Lower lobe of right lung (tissue), 2 donors: ENCODE data around the gene VMP1. TPM values are rescaled to one million over a fixed set of nuclear protein-coding genes. Genes with fewer than 3 reads are reported as not detected.

ENCODE experiments used
- ATAC-seq, 2 donors: fragments of 200-7000 bp; cut with Tn5 transposase; one replicate each; pipeline ENCODE4 v1.9.1; 2020 to 2022; ENCODE audit warnings: mild to moderate bottlenecking in 2 of 2, moderate library complexity in 2 of 2
- DNase-seq: peaks from one replicate; pipeline ENCODE4 v3.0.0-alpha.2; 2020
- H3K27ac ChIP-seq: fragments of 200-600 bp; one replicate; pipeline ENCODE4 v1.8.0; 2022
- H3K27me3 ChIP-seq: fragments of 200-600 bp; one replicate; pipeline ENCODE4 v1.8.0; 2022; ENCODE audit warnings: low read depth
- H3K36me3 ChIP-seq: fragments of 200-600 bp; one replicate; pipeline ENCODE4 v1.8.0; 2022; ENCODE audit warnings: mild to moderate bottlenecking
- H3K4me1 ChIP-seq: fragments of 200-600 bp; one replicate; pipeline ENCODE4 v1.8.0; 2022
- H3K4me3 ChIP-seq: fragments of 200-600 bp; one replicate; pipeline ENCODE4 v1.8.0; 2022; ENCODE audit warnings: mild to moderate bottlenecking
- H3K9me3 ChIP-seq: fragments of 200-600 bp; one replicate; pipeline ENCODE4 v1.8.0; 2022
- CTCF ChIP-seq: fragments of 200-600 bp; IDR thresholded peaks from one replicate; pipeline ENCODE4 v1.8.0; 2022; ENCODE audit warnings: antibody characterized with exemption, mild to moderate bottlenecking
- intact Hi-C: fragments of 100-400 bp; cut with DNase I; formaldehyde crosslinking; loops from one replicate; pipeline ENCODE4 v1.11.0; 2022
- total RNA-seq: library from RNA; stranded (reverse); fragmentation: NEBNext Ultra II Directional; extraction: Animal tissue kit (Norgen Biotek cat#: 25700); gene quantifications from one replicate; pipeline ENCODE4 v1.2.1, GENCODE V29; 2021
- donor health status: DM: no; HTN: yes; CAD: no; lungs with severe emphysema.

VMP1 gene
- total RNA-seq, 1 donor from 2014 or later, result 176 TPM

- no peaks in the 10 kb centered on the region for H3K27me3 ChIP-seq
- no peak for DNase-seq
- no peak for ATAC-seq
- TF ChIP-seq CTCF, result no peak
- H3K27ac ChIP-seq, result no peak overlapping the region
- H3K4me3 ChIP-seq, result no peak overlapping the region
- H3K4me1 ChIP-seq, result no peaks in the 10 kb centered on the region
- intact Hi-C loops, result no loop called here
- H3K36me3 ChIP-seq, result no peaks in the 10 kb centered on the region
- no peaks in the 10 kb centered on the region for H3K9me3 ChIP-seq
Measured at GRCh38 chr17:59719526-59719925, 12.1 kb downstream of the VMP1 start.

- no peaks in the 10 kb centered on the region for H3K27me3 ChIP-seq
- peaks cover 16% of the 10 kb centered on the region for H3K4me1 ChIP-seq
- no peak overlapping the region for H3K27ac ChIP-seq
- no peak for ATAC-seq
- no peak for DNase-seq
- intact Hi-C loops, result no loop called here
- no peak for TF ChIP-seq CTCF
- no peaks in the 10 kb centered on the region for H3K9me3 ChIP-seq
- no peaks in the 10 kb centered on the region for H3K36me3 ChIP-seq
- H3K4me3 ChIP-seq, result no peak overlapping the region
Measured at GRCh38 chr17:59722623-59723022, 15.2 kb downstream of the VMP1 start.

- Histone ChIP-seq H3K36me3 (no peaks in the 10 kb centered on the region), H3K27ac (no peak overlapping the region), H3K9me3 (no peaks in the 10 kb centered on the region), H3K4me1 (peaks cover 20% of the 10 kb centered on the region), H3K27me3 (no peaks in the 10 kb centered on the region), H3K4me3 (no peak overlapping the region)
- no peak for DNase-seq
- intact Hi-C loops, result no loop called here
- ATAC-seq, result no peak
- no peak for TF ChIP-seq CTCF
Measured at GRCh38 chr17:59723041-59723440, 15.6 kb downstream of the VMP1 start.

GRCh38 chr17:59723607-59724006, 16.2 kb downstream of the VMP1 start:
- no peaks in the 10 kb centered on the region for H3K36me3 ChIP-seq
- DNase-seq (no peak), ATAC-seq (no peak)
- no peak overlapping the region for H3K4me3 ChIP-seq
- H3K27me3 ChIP-seq, result no peaks in the 10 kb centered on the region
- no peak overlapping the region for H3K27ac ChIP-seq
- no peaks in the 10 kb centered on the region for H3K9me3 ChIP-seq
- intact Hi-C loops, result no loop called here
- peaks cover 25% of the 10 kb centered on the region for H3K4me1 ChIP-seq
- no peak for TF ChIP-seq CTCF

- ATAC-seq (peak in 1 of 2 donors; percentile 74), DNase-seq (no peak)
- Histone ChIP-seq H3K4me1 (peaks cover 37% of the 10 kb centered on the region), H3K9me3 (no peaks in the 10 kb centered on the region), H3K36me3 (peaks cover 6% of the 10 kb centered on the region), H3K27ac (peak overlapping the region; percentile 56), H3K4me3 (no peak overlapping the region), H3K27me3 (no peaks in the 10 kb centered on the region)
- intact Hi-C loops, result no loop called here
- no peak for TF ChIP-seq CTCF
Measured at GRCh38 chr17:59725691-59726090, 18.2 kb downstream of the VMP1 start.
